GM12878 (cell line): Measurements from ENCODE around the gene PLS3.

Experiments
- BCL11A ChIP-seq: IDR thresholded peaks from 2 replicates; pipeline ENCODE4 v1.6.1; 2011; ENCODE audit warnings: low read depth, low read length
- CBX5 ChIP-seq: sonication (generic); IDR thresholded peaks from 2 replicates; pipeline ENCODE4 v1.6.1; 2016; ENCODE audit warnings: low read depth, moderate library complexity, mild to moderate bottlenecking, inconsistent platforms
- CHD4 ChIP-seq: fragments of 200-600 bp; sonication (generic); IDR thresholded peaks from 2 replicates; pipeline ENCODE4 v1.6.1; 2016; ENCODE audit warnings: mild to moderate bottlenecking
- CREM ChIP-seq: IDR thresholded peaks from 2 replicates; pipeline ENCODE4 v1.6.1; 2014; ENCODE audit warnings: antibody characterized with exemption, low read depth
- ETV6 ChIP-seq, 2 experiments: fragments of 450-650 bp in 1 of 2; IDR thresholded peaks in 1 of 2; conservative IDR thresholded peaks in 1 of 2; 2 replicates each; pipeline ENCODE4 v1.6.1; 2014; ENCODE audit warnings: antibody characterized with exemption in 1 of 2, borderline replicate concordance in 1 of 2, low read depth in 1 of 2, mild to moderate bottlenecking in 1 of 2, moderate library complexity in 1 of 2
- EZH2 ChIP-seq: IDR thresholded peaks from 2 replicates; pipeline ENCODE4 v1.6.1; 2012; ENCODE audit warnings: low read depth, mild to moderate bottlenecking, control low read depth, inconsistent platforms, low read length, borderline replicate concordance; ENCODE audit not compliant: control insufficient read depth
- MYC ChIP-seq: IDR thresholded peaks from 2 replicates; pipeline ENCODE4 v1.6.1; 2011; ENCODE audit warnings: mild to moderate bottlenecking, low read length, moderate library complexity, inconsistent platforms; ENCODE audit not compliant: insufficient read depth, insufficient replicate concordance, insufficient read length, severe bottlenecking
- SRF ChIP-seq, 2 experiments: IDR thresholded peaks; 2 replicates each; pipeline ENCODE4 v1.6.1; 2011; ENCODE audit warnings: low read depth in 2 of 2, low read length in 2 of 2, mild to moderate bottlenecking in 1 of 2, moderate library complexity in 1 of 2
- TF ChIP-seq, protein P1 (sequence below), 3 experiments: IDR thresholded peaks in 2 of 3; conservative IDR thresholded peaks in 1 of 3; 2 replicates each; pipeline ENCODE4 v1.5.1; 2011; ENCODE audit warnings: low read depth in 3 of 3, low read length in 3 of 3, mild to moderate bottlenecking in 3 of 3, control low read depth in 2 of 3, moderate library complexity in 2 of 3, inconsistent platforms in 1 of 3, mixed read lengths in 1 of 3; ENCODE audit not compliant: control insufficient read depth in 2 of 3, insufficient read depth in 1 of 3; ENCODE audit errors: extremely low read depth in 1 of 3

DNA sequence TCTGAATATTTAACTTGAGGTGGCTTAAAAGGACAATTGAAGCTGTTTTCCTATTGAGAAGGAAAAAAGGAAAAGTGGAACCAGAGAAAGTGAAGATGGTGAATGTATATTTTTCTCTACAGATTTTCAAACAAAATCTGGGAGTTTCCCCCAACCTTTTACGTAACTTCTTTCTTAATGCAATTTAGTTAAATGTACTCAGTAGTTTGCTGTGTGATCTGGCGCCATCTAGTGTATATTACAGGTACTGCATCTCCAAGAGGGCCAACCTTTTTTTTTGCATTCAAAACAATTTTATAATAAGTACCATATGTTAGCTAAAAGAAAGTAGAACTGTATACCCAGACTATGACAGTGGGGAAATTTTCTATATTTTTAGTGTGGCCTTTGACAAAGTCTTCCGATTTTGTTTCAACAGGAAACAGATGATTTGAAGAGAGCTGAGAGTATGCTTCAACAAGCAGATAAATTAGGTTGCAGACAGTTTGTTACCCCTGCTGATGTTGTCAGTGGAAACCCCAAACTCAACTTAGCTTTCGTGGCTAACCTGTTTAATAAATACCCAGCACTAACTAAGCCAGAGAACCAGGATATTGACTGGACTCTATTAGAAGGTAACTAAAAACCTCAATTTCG lies 82.0 kb downstream of the PLS3 start:
- TF ChIP-seq, protein P1, sequence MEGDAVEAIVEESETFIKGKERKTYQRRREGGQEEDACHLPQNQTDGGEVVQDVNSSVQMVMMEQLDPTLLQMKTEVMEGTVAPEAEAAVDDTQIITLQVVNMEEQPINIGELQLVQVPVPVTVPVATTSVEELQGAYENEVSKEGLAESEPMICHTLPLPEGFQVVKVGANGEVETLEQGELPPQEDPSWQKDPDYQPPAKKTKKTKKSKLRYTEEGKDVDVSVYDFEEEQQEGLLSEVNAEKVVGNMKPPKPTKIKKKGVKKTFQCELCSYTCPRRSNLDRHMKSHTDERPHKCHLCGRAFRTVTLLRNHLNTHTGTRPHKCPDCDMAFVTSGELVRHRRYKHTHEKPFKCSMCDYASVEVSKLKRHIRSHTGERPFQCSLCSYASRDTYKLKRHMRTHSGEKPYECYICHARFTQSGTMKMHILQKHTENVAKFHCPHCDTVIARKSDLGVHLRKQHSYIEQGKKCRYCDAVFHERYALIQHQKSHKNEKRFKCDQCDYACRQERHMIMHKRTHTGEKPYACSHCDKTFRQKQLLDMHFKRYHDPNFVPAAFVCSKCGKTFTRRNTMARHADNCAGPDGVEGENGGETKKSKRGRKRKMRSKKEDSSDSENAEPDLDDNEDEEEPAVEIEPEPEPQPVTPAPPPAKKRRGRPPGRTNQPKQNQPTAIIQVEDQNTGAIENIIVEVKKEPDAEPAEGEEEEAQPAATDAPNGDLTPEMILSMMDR (IDR thresholded peaks at IDR 0.05 in 2 of 3, conservative IDR thresholded peaks at IDR 0.05 in 1 of 3; ENCODE audit: control insufficient read depth in 2 of 3, extremely low read depth in 1 of 3, insufficient read depth in 1 of 3, low read depth in 3 of 3, low read length in 3 of 3), result peak; percentile 76 to 86 (median 83)
- TF ChIP-seq SRF (IDR thresholded peaks at IDR 0.05; ENCODE audit: low read depth in 2 of 2, low read length in 2 of 2) (no peak), MYC (no peak), BCL11A (no peak), ETV6 (conservative IDR thresholded peaks at IDR 0.05 in 1 of 2, IDR thresholded peaks at IDR 0.05 in 1 of 2; ENCODE audit: borderline replicate concordance in 1 of 2, low read depth in 1 of 2) (no peak), EZH2 (no peak), CREM (0 out of 2 replicates have a peak, but pooled peaks have one; percentile 20), CHD4 (no peak), CBX5 (no peak)
